Heart left ventricle (tissue), 16 donors: ENCODE results near the gene NTRK1. TPM values are rescaled to one million over a fixed set of nuclear protein-coding genes. Genes with fewer than 3 reads are reported as not detected.
A peak's percentile ranks its signal among the peaks of the same experiment; 100 is the strongest.
"Not testable (repeated sequence)": the region's sequence is repeated elsewhere in the genome, so short reads cannot be mapped to it uniquely, and the experiment has no call there.

Source experiments
- ATAC-seq, 4 donors: fragments of 200-7000 bp; cut with Tn5 transposase; one replicate each; pipeline ENCODE4 v1.9.1; 2020 to 2022; ENCODE audit warnings: moderate library complexity in 4 of 4, mild to moderate bottlenecking in 3 of 4, moderate number of reproducible peaks in 1 of 4
- DNase-seq, 5 donors: peaks; one replicate each; pipeline ENCODE4 v3.0.0-alpha.2; 2020
- H3K27ac ChIP-seq, 12 donors: fragments of 200-600 bp; sonication (generic) in 4 of 12; one replicate each; pipeline versions ENCODE4 v1.5.0 to v1.8.0; 2016 to 2022; ENCODE audit warnings: mild to moderate bottlenecking in 2 of 12
- H3K27me3 ChIP-seq, 9 donors: fragments of 200-600 bp; sonication (generic) in 2 of 9; one replicate each; pipeline versions ENCODE4 v1.5.1 to v1.8.0; 2016 to 2022; ENCODE audit warnings: mild to moderate bottlenecking in 3 of 9
- H3K36me3 ChIP-seq, 9 donors: fragments of 200-600 bp; sonication (generic) in 2 of 9; one replicate each; pipeline versions ENCODE4 v1.5.0 to v1.8.0; 2018 to 2022; ENCODE audit warnings: mild to moderate bottlenecking in 2 of 9
- H3K4me1 ChIP-seq, 12 donors: fragments of 200-600 bp; sonication (generic) in 4 of 12; one replicate each; pipeline versions ENCODE4 v1.5.0 to v1.8.0; 2016 to 2022; ENCODE audit warnings: mild to moderate bottlenecking in 3 of 12
- H3K4me3 ChIP-seq, 12 donors: fragments of 200-600 bp; sonication (generic) in 4 of 12; one replicate each; pipeline versions ENCODE4 v1.5.0 to v1.8.0; 2017 to 2022; ENCODE audit warnings: mild to moderate bottlenecking in 9 of 12, moderate library complexity in 4 of 12
- H3K9me3 ChIP-seq, 12 donors: fragments of 200-600 bp; sonication (generic) in 4 of 12; one replicate each; pipeline versions ENCODE4 v1.5.0 to v1.8.0; 2016 to 2022; ENCODE audit warnings: mild to moderate bottlenecking in 1 of 12
- CTCF ChIP-seq, 12 donors: fragments of 200-600 bp; sonication (generic) in 4 of 12; IDR thresholded peaks; one replicate each; pipeline versions ENCODE4 v1.5.0 to v1.8.0; 2018 to 2022; ENCODE audit warnings: antibody characterized with exemption in 12 of 12, mild to moderate bottlenecking in 5 of 12
- POLR2A ChIP-seq, 2 donors: fragments of 450-650 bp; IDR thresholded peaks; one replicate each; pipeline ENCODE4 v1.6.1; 2017; ENCODE audit warnings: antibody characterized with exemption in 2 of 2, mild to moderate bottlenecking in 2 of 2, moderate library complexity in 2 of 2
- WGBS, 4 donors: extraction: QIAGEN DNeasy Blood & Tissue Kit in 2 of 4; methylation state at CpG; one replicate each; pipeline versions ENCODE4 v1.1.5 to v1.1.7; 2013 to 2018; 5-methylcytosine and 5-hydroxymethylcytosine counted together
- intact Hi-C, 10 donors: fragments of 100-400 bp; cut with DNase I; formaldehyde crosslinking; loops; one replicate each; pipeline versions ENCODE4 v1.11.1 to v1.14.2; 2022
- polyA plus RNA-seq, 2 donors: library from polyadenylated mRNA; stranded (reverse); fragments of 200-250 nt; gene quantifications; one replicate each; pipeline ENCODE4 v1.2.3, GENCODE V29; 2013
- total RNA-seq, 9 donors: library from RNA; depleted of rRNA in 2 of 9; stranded (reverse); fragments of >200 nt in 2 of 9; fragmentation: NEBNext Ultra II Directional in 3 of 9; extraction: Animal tissue kit (Norgen Biotek cat#: 25700) in 3 of 9; gene quantifications; one replicate each; pipeline versions ENCODE4 v1.1.0 to v1.2.4, GENCODE V29; 2016 to 2023
- donor health status: ischemic (EF 13 %, LVEDD 7.1; RV severe dilation, severe dysfunction).
- donor health status: healthy with polysubstance abuse.
- donor health status: DM: no; HTN: yes; CAD: no.
- donor health status: DM: no; HTN: no; CAD: no.
- donor health status: ischemic (EF 25% LVEDD 6.9; RV normal size, moderate dysfunction).
- donor health status: ischemic (EF 25% LVEDD 5.7; RV mildly dilated, moderate dysfunction).
- donor health status: healthy.
- donor health status: DM: yes; HTN: yes; CAD: no.
- donor health status: ischemic (EF 35%, LVEDD 5.7; RV mildly dilated, moderate dysfunction).
- donor health status: nonischemic (EF 11% LVEDD 7.7; RV severe dilation, severe dysfunction).
- donor health status: DM: yes; HTN: yes; CAD: no.
- donor health status: PGD.
- donor health status: ischemic (EF 29% LVEDD 5.4; RV normal size, mild dysfunction).
- donor health status: nonischemic (EF 23%, LVEDD 6.1; RV moderate dilation, normal function).

Gene NTRK1
- total and polyA plus RNA-seq, 11 donors = 0.22 to 1.6 (median 1.1) TPM

- Histone ChIP-seq H3K27ac (no peak overlapping the region), H3K27me3 (peaks cover 24 to 88% (median 77%) of the 10 kb centered on the region in 9 donors), H3K4me3 (peak overlapping the region in 3 of 12 donors; percentile 19 to 30 (median 23)), H3K9me3 (no peaks in the 10 kb centered on the region), H3K4me1 (peaks cover 4 to 39% (median 27%) of the 10 kb centered on the region in 12 donors), H3K36me3 (no peaks in the 10 kb centered on the region)
- ATAC-seq (no peak), DNase-seq (no peak)
- TF ChIP-seq CTCF (IDR thresholded peaks at IDR 0.05) (no peak), POLR2A (IDR thresholded peaks at IDR 0.05) (no peak)
- intact Hi-C loops = loop anchor here in 4 of 10 donors (5.0 to 10.0 kb wide), 4 partner anchors 37 to 119 kb away; no protein-coding TSS in a partner anchor
- WGBS, 4 donors = 3 to 5% (median 4%) methylated on average over 48 to 64 of the region's 64 CpGs
Measured at GRCh38 chr1:156923670-156924477, 63.2 kb downstream of the NTRK1 start.

DNA sequence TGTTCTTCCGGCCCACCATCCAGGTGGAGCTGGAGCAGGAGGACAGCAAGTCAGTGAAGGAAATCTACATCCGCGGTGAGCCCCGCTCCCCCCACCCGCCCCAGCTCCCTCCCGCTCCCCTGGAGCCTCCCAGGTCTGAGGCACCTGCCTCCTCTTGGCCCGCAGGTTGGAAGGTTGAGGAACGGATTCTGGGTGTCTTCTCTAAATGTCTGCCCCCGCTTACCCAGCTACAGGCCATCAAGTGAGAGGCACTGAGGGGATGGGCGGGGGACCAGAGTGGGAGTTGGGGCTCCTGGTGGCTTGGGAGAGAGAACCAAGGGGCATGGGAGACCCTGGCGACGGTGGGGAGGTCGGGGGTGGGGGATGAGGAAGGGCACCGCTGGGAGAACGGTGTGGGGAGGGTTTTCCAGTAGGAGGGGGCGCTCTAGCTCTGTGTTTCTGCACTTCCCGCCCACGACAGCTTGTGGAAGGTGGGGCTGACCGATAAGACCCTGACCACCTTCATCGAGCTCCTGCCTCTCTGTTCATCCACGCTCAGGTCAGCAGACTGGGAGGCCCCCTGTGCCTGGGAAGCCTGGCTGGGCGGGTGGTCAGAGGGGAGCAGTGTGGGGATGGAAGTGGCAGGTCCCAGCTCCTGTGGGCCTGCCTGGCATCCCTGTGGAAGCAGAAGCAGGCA is 64.0 kb downstream of the NTRK1 start:
- no peak overlapping the region for H3K27ac ChIP-seq
- ATAC-seq (no peak), DNase-seq (no peak)
- peaks cover 4 to 39% (median 27%) of the 10 kb centered on the region in 12 donors for H3K4me1 ChIP-seq
- H3K4me3 ChIP-seq = no peak overlapping the region
- intact Hi-C loops = loop anchor here in 6 of 10 donors (5.0 to 10.0 kb wide), 6 partner anchors 37 to 237 kb away; no protein-coding TSS in a partner anchor
- no peaks in the 10 kb centered on the region for H3K9me3 ChIP-seq
- H3K27me3 ChIP-seq = peaks cover 24 to 92% (median 75%) of the 10 kb centered on the region in 9 donors
- TF ChIP-seq POLR2A (IDR thresholded peaks at IDR 0.05) = no peak
- no peaks in the 10 kb centered on the region for H3K36me3 ChIP-seq
- WGBS, 4 donors = 33 to 55% (median 51%) methylated on average over 15 to 22 of the region's 22 CpGs

DNA sequence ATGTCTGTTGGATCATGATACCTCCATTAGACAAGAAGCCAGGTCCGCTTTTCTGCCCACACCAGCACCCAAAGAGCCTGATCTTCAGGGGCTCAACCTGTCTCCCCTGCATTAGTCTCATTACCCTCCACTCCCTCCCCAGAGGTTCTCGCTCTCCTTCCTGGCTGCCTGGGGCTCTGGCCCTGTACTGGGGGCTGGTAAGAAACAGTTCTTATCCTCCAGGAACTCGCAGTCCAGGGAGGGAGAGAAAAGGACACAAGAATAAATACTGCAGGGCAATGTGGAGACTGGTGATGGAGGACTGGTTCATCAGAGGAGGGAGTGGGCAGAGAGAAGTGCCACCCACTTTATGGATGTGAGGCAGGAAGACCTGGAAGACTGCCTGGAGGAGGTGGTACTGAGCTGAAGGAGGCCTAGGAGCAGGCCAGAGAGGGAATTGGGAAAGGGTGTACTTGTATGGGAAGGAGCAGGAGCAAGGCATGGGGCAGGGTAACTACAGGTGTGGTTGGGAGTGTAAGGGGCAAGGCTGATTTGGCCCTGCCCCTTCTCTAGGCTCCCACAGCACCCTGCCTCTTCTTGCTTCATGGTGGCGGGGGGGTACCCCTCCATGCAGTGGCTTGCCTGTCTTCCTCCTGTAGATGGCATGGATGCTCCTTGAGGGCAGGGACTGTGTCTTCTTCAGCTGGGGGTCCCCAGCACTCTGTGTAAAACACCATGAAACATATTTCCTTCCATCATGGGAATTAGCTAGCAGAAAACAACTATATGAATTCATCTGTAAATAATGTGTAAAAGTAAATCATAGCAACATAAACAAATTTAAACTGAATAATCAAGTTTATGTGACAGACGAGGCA is 64.7 kb downstream of the NTRK1 start:
- TF ChIP-seq CTCF (IDR thresholded peaks at IDR 0.05) (no peak), POLR2A (IDR thresholded peaks at IDR 0.05) (no peak)
- 87 to 92% (median 89%) methylated on average over 5 of the region's 5 CpGs for WGBS, 4 donors
- Histone ChIP-seq H3K36me3 (no peaks in the 10 kb centered on the region), H3K4me3 (no peak overlapping the region), H3K27ac (no peak overlapping the region), H3K4me1 (peaks cover 4 to 35% (median 22%) of the 10 kb centered on the region in 12 donors), H3K9me3 (no peaks in the 10 kb centered on the region), H3K27me3 (peaks cover 24 to 86% (median 67%) of the 10 kb centered on the region in 9 donors)
- intact Hi-C loops = loop anchor here in 4 of 10 donors (5.0 to 10.0 kb wide), 4 partner anchors 88 to 238 kb away; no protein-coding TSS in a partner anchor
- DNase-seq = no peak
- no peak for ATAC-seq

DNA sequence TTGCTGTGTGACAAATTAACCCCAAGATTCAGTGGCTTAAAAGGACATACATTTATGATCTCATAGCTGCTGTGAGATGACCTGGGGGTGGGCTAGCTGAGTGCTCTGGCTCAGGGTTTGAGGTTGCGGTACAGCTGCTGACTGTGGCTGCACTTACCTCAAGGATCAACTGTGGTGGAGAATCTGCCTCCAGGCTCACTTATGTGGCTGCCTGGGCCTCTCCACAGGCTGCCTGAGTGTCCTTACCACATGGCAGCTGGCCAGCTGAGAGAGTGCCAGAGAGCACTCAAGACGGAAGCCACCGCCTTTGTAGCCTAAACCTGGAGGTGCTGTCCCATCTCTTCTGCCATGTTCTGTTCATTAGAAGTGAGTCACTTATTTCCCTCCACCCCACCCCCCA is 65.5 kb downstream of the NTRK1 start:
- H3K4me1 ChIP-seq = peaks cover 4 to 33% (median 18%) of the 10 kb centered on the region in 12 donors
- DNase-seq (peak in 2 of 5 donors; percentile 61 to 62), ATAC-seq (peak in 1 of 4 donors; percentile 9)
- 29 to 36% (median 32%) methylated on average over 3 of the region's 3 CpGs for WGBS, 4 donors
- no peaks in the 10 kb centered on the region for H3K36me3 ChIP-seq
- no peak for TF ChIP-seq POLR2A (IDR thresholded peaks at IDR 0.05)
- TF ChIP-seq CTCF (IDR thresholded peaks at IDR 0.05) = no peak
- H3K4me3 ChIP-seq = no peak overlapping the region
- peaks cover 24 to 78% (median 61%) of the 10 kb centered on the region in 9 donors for H3K27me3 ChIP-seq
- H3K9me3 ChIP-seq = no peaks in the 10 kb centered on the region
- intact Hi-C loops = loop anchor here in 4 of 10 donors (5.0 to 10.0 kb wide), 4 partner anchors 89 to 239 kb away; no protein-coding TSS in a partner anchor
- no peak overlapping the region for H3K27ac ChIP-seq

GRCh38 chr1:156926695-156927094 is 66.0 kb downstream of the NTRK1 start:
- not testable (repeated sequence) for ATAC-seq, DNase-seq, H3K4me3 ChIP-seq, H3K27ac ChIP-seq, H3K36me3 ChIP-seq, H3K9me3 ChIP-seq
- intact Hi-C loops = loop anchor here in 4 of 10 donors (5.0 to 10.0 kb wide), 4 partner anchors 89 to 239 kb away; no protein-coding TSS in a partner anchor
- Histone ChIP-seq H3K4me1 (peaks cover 4 to 38% (median 18%) of the 10 kb centered on the region in 12 donors), H3K27me3 (peaks cover 24 to 76% (median 60%) of the 10 kb centered on the region in 9 donors)
- WGBS, 4 donors = 88 to 96% (median 91%) methylated on average over 6 of the region's 6 CpGs
